ENCODE results near the gene CSMD2.

CSMD2 gene

GRCh38 chr1:33736496-33736895 is 428.5 kb downstream of the CSMD2 start:
- DNase-seq = peak; percentile 64 to 73

- peak; percentile 58 to 70 for DNase-seq
Observed at GRCh38 chr1:33735624-33736023, 429.4 kb downstream of the CSMD2 start.

- DNase-seq = no peak
Observed at GRCh38 chr1:33727310-33727709, 437.7 kb downstream of the CSMD2 start.

- no peak for DNase-seq
Observed at GRCh38 chr1:33726274-33726804, 438.7 kb downstream of the CSMD2 start.

GRCh38 chr1:33725556-33726160 is 439.4 kb downstream of the CSMD2 start:
- DNase-seq = no peak

- no peak for DNase-seq
Observed at GRCh38 chr1:33725037-33725436, 440.0 kb downstream of the CSMD2 start.

GRCh38 chr1:33724348-33724747 is 440.7 kb downstream of the CSMD2 start:
- no peak for DNase-seq

GRCh38 chr1:33723251-33723650 is 441.8 kb downstream of the CSMD2 start:
- no peak for DNase-seq

GRCh38 chr1:33721301-33721815 is 443.7 kb downstream of the CSMD2 start:
- no peak for DNase-seq

- no peak for DNase-seq
Observed at GRCh38 chr1:33719771-33720670, 445.0 kb downstream of the CSMD2 start.

- no peak for DNase-seq
Observed at GRCh38 chr1:33719326-33719725, 445.7 kb downstream of the CSMD2 start.

GRCh38 chr1:33718186-33718585 is 446.8 kb downstream of the CSMD2 start:
- DNase-seq = no peak

GRCh38 chr1:33716976-33717688 is 447.9 kb downstream of the CSMD2 start:
- DNase-seq = no peak

- DNase-seq = no peak
Observed at GRCh38 chr1:33715195-33715811, 449.7 kb downstream of the CSMD2 start.

- DNase-seq = no peak
Observed at GRCh38 chr1:33714421-33714820, 450.6 kb downstream of the CSMD2 start.

- DNase-seq = no peak
Observed at GRCh38 chr1:33713058-33713877, 451.8 kb downstream of the CSMD2 start.

- no peak for DNase-seq
Observed at GRCh38 chr1:33712186-33712585, 452.8 kb downstream of the CSMD2 start.

- DNase-seq = peak; percentile 41 to 78
Observed at GRCh38 chr1:33711511-33711910, 453.5 kb downstream of the CSMD2 start.

GRCh38 chr1:33710967-33711366 is 454.1 kb downstream of the CSMD2 start:
- peak in 1 of 2 experiments; percentile 36 for DNase-seq

- DNase-seq = peak; percentile 51 to 84
Observed at GRCh38 chr1:33709783-33710718, 455.0 kb downstream of the CSMD2 start.
